GM18867 (cell line): ENCODE data around the gene KATNAL2.
A peak's percentile ranks its signal among the peaks of the same experiment; 100 is the strongest.
"Not testable (repeated sequence)": the region's sequence is repeated elsewhere in the genome, so short reads cannot be mapped to it uniquely, and the experiment has no call there.

Experiments used
- ATAC-seq: cut with Tn5 transposase; IDR thresholded peaks from one replicate; pipeline ENCODE4 v1.9.1; 2021; ENCODE audit warnings: mild to moderate bottlenecking, moderate library complexity; ENCODE audit not compliant: unreplicated experiment

Gene KATNAL2

DNA sequence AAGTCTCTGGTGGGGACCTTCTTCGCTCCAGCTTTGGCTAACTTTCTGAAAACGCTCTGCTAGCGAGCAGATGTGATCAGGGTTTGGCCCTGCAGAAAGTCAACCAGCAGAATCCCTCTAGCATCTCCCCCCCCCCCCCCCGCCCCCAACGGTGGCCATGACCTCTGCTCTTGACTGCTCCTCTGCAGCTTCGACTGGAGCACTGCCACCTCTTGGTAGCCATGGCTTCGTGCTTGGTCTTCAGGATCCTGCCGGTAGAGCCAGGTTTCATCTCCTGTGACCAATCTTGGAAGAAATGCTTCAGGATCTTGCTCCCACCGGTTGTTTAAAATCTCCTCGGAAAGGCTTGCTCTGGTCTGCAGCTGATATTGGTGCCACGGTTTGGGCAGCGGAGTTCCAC lies 113.5 kb downstream of the KATNAL2 start:
- not testable (repeated sequence) for ATAC-seq

- ATAC-seq: no peak
Observed at GRCh38 chr18:47032945-47033344, 115.5 kb downstream of the KATNAL2 start.

- ATAC-seq: not testable (repeated sequence)
Observed at GRCh38 chr18:47034591-47034990, 117.2 kb downstream of the KATNAL2 start.

GRCh38 chr18:47035156-47035671 lies 117.8 kb downstream of the KATNAL2 start, which contains the start of gene ELOA2:
ELOA2 (minus strand) TSS chr18:47035621; CDS start chr18:47035264, 357 bp downstream.
- ATAC-seq: no peak

GRCh38 chr18:47036298-47036874 lies 119.0 kb downstream of the KATNAL2 start:
- ATAC-seq: peak; percentile 55

- ATAC-seq: peak; percentile 79
Observed at GRCh38 chr18:47036927-47037578, 119.7 kb downstream of the KATNAL2 start.

GRCh38 chr18:47040982-47041381 lies 123.6 kb downstream of the KATNAL2 start:
- ATAC-seq: no peak

DNA sequence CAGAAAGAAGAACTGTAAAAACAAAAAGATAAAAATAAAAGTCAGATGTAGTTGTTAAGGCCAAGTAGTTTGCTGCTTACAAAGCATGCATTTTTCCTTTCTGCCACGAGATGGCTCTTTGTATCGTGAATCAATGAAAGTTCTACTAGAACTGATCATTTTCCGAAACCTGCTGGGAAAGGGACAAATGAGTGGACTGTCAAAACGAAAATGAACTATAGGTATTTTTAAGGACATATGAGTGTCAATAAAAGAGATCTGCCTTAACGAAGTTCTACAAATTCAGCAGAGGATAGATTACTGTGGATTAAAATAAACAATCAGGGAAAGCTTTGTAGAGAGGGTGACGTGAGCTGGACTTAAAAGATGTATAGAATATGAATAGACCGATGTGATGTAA lies 133.1 kb downstream of the KATNAL2 start:
- ATAC-seq: peak; percentile 62

GRCh38 chr18:47054369-47054768 lies 137.0 kb downstream of the KATNAL2 start:
- no peak for ATAC-seq

- ATAC-seq: no peak
Observed at GRCh38 chr18:47062471-47062870, 145.1 kb downstream of the KATNAL2 start.

DNA sequence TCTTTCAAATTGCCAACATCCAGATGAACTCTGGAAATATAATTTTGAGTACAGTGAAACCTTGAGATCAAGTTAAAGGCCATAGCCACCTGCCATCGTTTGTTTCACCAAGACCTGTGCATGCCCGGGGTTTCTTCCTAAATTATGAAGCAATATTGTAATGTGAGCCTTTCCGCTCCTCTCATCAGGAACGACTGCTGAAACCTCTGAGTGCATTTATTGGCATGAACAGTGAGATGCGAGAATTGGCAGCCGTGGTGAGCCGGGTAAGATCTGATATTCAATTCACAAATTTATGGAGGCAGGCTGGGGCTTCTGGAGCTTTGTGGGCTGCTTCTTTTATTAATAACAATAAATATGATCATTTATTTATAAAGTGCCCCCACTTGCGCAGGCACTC lies 145.7 kb downstream of the KATNAL2 start:
- no peak for ATAC-seq

DNA sequence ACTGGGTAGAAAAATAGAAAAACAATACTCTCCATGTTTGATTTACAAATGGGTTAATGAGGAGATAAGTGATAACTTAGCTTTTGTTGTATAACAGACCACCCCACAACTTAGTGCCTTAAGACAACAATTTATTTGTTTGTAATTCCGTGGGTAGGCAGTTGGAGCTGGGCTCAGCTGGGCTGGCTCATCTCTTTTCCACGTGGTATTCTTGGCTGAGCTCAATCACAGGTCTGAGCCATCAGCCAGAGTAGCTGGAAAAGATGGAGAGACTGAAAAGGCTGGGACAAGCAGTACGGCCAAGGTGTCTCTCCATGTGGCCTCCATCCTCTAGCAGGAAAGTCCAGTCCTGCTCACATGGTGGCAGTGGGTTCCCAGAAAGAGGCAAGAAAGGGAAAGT lies 150.2 kb downstream of the KATNAL2 start:
- ATAC-seq: no peak

DNA sequence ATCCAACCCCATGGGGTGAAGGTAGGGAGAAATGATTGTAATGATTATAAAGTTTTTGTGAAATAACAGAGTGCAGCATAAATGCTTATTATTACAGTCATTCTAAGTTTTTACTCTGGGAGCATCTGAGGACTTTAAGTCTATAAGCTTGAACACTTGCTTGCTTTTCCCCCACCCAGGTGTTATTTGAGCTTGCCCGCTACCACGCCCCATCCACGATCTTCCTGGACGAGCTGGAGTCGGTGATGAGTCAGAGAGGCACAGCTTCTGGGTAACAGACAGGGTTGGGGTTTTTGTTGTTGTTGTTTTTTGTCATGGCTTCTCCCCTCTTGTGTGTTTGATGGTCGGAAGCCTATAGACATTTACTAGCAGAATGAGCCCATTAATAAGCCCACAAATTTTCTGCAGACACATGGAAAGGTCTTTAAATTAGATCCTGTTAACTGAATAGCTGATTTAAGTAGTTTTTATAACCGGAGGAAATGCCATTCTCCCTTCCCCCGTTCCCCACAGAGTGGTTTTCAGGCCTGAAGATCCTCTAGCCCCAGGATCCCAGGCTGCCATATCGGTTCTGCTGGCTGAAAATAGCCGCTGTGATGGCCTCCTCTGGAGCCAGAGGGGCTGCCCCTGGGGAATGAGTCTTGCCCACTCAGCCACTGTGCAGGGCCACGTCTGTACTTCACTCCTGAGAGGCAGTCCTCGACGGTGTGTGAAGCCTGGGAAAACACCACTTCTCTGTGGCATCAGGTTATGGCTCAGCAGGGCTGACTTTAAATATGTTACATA lies 157.9 kb downstream of the KATNAL2 start:
- no peak for ATAC-seq

GRCh38 chr18:47077111-47077510 lies 159.7 kb downstream of the KATNAL2 start:
- no peak for ATAC-seq

DNA sequence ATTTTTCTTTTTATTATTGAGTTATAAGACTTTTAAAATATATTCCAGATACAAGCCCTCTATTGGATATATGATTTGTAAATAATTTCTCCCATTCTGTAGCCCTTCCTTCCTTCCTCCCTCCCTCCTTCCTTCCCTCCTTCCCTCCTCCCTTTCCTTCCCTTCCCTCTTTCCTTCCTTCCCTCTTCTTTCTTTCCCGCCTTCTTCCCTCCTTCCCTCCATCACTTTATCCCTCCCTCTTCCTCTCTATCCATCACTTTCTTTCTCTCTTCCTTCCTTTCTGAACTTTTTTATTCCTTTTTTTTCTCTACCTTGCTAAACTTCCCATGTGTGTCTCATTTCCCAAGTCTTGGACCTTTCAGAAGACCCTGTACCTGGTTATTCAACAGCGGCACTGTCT lies 163.5 kb downstream of the KATNAL2 start:
- no peak for ATAC-seq

- ATAC-seq: no peak
Observed at GRCh38 chr18:47081578-47081977, 164.2 kb downstream of the KATNAL2 start.

DNA sequence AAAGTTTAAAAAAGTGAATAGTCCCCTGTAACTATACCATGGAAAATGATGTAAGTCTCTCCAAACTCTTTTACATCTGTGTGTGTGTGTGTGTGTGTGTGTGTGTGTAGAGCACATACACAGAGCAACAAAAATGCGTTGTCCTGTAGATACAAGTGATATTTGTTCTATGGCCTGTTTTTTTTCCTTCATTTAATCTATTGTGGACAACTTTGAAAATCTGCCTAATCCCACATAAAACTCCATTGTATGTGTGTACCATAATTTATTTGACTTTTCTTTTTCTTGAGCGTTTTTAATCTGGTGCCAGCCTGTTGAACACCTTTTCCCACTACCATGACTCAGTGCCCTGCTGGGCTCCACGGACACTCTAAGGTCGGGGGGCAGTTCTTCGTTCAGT lies 170.3 kb downstream of the KATNAL2 start:
- no peak for ATAC-seq

DNA sequence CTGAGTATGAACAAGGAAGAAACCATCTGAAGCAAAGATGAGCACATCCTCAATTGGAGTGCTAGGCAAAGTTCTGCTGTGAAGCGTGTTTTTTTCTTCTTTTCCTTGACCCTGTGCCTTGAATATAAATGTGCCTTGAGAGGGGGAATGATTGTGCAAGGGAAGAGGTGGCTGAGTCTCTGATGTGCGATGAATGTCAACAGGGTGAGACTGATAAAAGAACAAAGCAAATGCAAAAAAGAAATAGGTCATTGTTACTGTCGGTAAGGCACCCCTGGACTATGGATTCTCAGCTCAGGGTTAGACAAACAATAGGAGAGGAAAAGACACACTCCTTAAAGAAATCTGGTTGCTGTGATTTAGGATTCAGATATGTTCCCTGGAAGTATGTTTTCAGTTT lies 178.4 kb downstream of the KATNAL2 start:
- no peak for ATAC-seq

- no peak for ATAC-seq
Observed at GRCh38 chr18:47100212-47100831, 182.9 kb downstream of the KATNAL2 start.

DNA sequence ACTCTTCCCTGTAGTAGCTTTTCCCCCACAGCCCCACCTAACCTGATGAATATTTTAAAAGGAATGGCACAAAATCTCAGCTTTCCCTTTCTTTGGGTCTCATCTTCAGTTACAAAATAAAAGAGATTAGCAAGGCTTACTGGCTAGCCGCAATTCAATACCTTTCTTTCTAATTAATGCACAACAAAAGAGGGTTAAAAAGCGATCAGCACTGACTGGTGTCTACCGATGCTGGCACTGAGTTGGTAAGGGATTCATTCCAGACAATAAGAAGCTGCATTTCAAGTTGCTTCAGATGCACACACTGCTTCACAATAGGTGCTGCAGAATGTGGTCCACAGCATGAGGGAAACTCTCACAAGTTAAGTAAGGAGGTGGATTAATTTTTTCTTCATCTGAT lies 191.0 kb downstream of the KATNAL2 start:
- no peak for ATAC-seq

GRCh38 chr18:47108998-47109405 lies 191.6 kb downstream of the KATNAL2 start:
- ATAC-seq: no peak
